GM21786 (cell line): ENCODE results near the gene GOLM1.
"Not testable (repeated sequence)": the region's sequence is repeated elsewhere in the genome, so short reads cannot be mapped to it uniquely, and the experiment has no call there.

Source experiments
- ATAC-seq: cut with Tn5 transposase; IDR thresholded peaks from one replicate; pipeline ENCODE4 v1.9.1; 2021; ENCODE audit not compliant: unreplicated experiment

Gene GOLM1, protein sequence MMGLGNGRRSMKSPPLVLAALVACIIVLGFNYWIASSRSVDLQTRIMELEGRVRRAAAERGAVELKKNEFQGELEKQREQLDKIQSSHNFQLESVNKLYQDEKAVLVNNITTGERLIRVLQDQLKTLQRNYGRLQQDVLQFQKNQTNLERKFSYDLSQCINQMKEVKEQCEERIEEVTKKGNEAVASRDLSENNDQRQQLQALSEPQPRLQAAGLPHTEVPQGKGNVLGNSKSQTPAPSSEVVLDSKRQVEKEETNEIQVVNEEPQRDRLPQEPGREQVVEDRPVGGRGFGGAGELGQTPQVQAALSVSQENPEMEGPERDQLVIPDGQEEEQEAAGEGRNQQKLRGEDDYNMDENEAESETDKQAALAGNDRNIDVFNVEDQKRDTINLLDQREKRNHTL

DNA sequence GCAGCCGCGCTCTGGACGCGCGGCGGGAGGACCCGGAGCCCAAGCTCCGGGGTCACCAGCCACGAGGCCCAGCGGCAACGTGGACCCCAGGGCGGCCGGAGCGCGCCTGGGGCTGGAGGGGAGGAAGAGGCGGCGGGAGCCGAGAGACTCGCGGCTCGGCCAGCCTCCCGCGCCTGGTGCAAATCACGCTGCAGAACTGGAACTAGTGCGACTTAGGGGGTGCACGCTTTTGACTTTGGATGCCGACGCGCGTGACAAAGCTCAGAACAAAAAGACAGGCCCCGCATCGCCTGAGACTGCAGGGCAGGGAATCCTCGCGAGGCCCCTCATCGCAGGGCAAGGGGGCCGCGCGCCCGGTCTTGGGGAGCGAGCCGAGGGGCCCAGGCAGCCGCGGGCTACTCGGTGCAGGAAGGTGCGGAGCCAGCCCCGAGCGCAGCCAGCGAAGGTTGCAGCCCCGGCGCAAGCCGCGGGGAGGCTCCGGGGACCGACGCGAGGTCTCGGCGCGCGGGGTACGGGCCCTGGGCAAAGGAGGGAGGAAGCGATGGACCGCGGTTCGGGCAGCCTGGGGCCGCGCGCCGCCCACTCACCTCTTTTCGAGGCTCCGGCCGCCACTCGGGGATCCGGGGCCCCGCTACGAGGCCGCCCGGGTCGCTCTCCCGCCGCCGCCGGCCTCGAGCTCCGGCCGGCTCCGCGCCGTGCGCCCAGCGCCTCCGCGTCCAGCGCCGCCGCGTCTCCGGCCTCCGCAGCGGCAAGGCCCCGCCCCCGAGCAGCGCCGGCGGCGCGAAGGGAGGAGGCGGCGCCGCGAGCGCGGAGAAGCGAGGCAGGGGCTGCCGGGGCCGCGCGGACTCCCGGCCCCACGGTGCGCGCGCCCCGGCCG lies at the start of gene GOLM1:
GOLM1 (minus strand) TSS at position 735 of the 877 bp plus-strand sequence. CDS start 20,238 bp downstream, outside the sequence.
- peak; percentile 65 for ATAC-seq

GRCh38 chr9:86146671-86147070 lies 47.3 kb upstream of the GOLM1 start:
- ATAC-seq: not testable (repeated sequence)

GRCh38 chr9:86145960-86146359 lies 46.6 kb upstream of the GOLM1 start:
- ATAC-seq: not testable (repeated sequence)

DNA sequence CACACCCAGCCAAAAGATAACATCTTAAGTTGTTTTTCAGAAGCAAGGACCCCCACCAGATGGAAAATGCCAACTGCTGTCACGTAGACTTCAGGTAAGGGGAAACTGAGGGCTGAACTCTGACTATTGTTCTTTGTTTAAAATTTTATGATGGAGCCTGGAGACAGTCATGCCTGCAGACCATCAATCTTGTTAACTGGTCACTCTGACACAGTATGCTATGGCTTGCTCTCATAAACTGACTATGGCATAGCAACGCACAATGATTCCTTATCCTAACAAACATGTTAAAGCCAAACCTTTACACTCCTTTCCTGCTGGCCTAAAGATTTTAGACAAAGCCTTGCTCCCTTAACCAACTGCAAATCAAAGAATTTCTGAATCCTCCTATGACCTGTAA lies 43.6 kb upstream of the GOLM1 start:
- ATAC-seq: no peak

DNA sequence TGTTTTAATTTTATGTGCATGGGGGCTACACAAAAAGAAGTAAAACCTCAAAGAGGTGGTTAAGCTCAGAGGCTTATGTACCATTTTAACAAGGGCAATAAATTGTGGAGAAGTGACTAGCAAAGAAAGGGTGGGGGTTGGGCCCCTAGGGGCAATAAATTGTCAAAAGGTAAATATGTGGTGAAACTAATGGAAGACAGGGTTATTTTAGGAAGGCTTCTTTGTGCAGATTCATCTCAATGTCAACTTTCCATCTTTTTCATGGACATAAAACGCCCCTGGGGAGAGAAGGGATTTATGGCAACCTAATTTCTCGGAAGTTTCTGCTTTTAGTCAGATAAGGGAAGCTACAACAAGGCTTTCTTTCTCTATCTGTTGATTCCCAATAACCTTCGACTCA lies 42.5 kb upstream of the GOLM1 start:
- no peak for ATAC-seq

- ATAC-seq: no peak
Observed at GRCh38 chr9:86135371-86135770, 36.0 kb upstream of the GOLM1 start.

GRCh38 chr9:86134361-86134760 lies 35.0 kb upstream of the GOLM1 start:
- ATAC-seq: no peak

DNA sequence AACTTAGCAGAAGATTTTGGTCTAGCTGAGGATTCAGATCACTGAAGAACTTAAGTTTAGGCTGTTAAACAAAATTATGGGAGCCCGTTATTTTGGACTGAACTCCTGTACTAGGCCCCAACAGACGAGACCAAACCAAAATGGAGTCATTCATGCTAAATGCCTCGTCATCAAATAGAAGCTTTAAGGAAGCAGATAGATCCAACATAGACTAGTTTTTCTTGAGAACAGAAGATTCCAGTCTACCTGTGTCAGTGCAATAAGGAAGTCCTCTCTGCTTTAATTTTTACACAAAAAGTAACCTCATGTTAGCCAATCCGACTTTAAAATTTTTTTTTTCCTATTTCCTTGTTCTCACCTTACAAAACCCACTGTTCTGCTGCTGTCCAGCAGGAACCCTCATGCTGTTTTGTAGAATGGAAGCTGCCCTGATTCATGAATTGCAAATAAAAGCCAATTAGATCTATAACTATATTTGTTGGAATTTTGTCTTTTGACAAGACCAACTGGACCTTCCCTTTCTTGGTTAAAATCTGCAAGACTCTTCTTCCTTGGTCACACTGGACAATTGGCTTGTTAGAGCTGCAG lies 29.0 kb upstream of the GOLM1 start:
- ATAC-seq: no peak

- ATAC-seq: no peak
Observed at GRCh38 chr9:86126998-86127972, 27.9 kb upstream of the GOLM1 start.

DNA sequence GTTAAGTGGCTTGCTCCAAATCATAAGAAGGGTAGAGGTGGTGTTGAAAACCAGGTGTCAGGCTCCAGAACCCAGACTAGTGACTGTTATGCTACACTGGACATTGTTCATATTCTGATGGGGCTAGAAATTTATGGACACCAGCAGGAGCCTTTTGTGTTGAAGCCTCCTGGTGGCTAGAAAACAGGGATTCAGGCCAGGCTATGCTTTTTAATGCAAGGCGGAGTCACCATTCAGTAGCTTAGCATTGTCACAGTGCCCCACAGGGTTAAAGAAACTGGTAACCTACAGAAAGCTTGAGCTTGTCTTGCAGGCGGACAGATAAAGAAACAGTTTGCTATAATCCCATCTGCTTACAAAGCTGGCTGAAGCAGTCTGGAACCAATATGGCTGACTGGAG lies 23.0 kb upstream of the GOLM1 start:
- ATAC-seq: no peak

GRCh38 chr9:86119457-86119856 lies 20.1 kb upstream of the GOLM1 start:
- ATAC-seq: no peak

DNA sequence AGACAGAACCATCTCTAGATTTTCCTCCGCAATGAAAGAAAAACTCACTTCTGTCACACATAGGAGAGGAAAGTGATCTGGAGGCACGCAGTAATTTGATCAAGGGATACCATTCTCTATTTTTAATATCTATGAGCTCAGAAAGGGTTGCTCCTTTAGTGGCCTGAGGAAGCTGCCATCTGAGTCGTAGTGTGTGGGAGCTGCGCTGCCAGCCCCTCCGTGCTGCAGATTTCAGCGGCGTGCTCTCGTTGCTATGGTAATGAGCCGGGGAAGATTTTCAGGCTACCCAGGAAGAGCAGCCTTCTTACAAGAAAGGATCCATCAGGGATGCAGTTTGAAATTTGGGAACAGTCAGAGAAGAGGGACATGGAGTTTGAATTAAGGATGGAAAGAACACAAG lies 17.1 kb upstream of the GOLM1 start:
- no peak for ATAC-seq

DNA sequence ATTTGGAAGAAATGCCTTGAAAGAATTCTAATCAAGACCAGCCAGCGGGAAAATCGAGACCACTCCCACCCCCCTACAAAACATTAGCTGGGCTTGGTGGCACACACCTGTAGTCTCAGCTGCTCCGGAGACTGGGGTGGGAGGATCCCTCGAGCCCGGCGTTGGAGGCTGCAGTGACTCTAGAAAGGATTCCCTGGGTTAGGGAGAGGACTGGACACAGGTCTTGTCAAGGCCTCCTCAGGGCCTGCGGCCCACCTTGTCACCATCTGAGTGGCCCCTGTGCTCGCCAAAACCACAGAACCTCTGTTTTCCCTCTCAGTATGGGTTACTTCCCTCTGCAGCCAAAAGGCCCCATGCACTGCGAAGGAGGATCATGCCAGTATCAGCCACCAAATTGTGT lies 16.5 kb upstream of the GOLM1 start:
- no peak for ATAC-seq

DNA sequence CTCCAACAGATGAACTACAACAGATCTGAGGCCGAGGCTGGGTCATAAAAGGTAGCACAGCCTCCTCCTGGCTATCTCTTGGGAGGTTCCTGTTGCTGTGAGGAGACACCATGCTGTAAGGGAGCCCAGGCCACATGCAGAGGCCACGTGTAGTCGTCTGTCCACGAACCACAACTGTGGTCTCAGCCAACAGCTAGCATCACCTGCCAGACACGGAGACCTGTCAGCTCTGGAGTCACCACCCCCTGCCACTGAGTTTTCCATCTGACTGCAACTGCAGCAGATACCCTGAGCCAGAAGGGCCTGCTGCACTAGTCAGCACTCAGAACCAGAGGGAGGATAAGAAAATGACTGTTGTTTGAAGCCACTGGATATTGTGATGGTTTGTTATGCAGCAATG lies 12.7 kb upstream of the GOLM1 start:
- no peak for ATAC-seq

DNA sequence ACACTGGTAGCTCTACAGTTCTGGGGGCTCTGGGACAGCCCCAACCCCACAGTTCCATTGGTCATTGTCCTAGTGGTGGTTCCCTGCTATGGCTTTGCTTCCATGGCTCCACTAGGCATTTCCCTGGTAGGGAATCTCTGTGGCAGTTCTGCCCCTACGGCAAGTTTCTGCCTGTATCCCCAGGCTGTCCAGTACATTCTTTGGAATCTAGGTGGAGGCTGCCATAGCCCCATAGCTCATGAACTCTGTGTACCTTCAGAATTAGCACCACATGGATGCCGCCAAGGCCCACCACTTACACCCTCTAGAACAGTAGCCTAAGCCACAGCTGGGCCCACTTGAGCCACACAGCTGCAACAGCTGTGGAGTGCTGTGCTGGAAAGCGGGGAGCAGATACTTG lies 3.3 kb upstream of the GOLM1 start:
- no peak for ATAC-seq

GRCh38 chr9:86099701-86100364 lies 475 bp upstream of the GOLM1 start:
- ATAC-seq: peak; percentile 30

DNA sequence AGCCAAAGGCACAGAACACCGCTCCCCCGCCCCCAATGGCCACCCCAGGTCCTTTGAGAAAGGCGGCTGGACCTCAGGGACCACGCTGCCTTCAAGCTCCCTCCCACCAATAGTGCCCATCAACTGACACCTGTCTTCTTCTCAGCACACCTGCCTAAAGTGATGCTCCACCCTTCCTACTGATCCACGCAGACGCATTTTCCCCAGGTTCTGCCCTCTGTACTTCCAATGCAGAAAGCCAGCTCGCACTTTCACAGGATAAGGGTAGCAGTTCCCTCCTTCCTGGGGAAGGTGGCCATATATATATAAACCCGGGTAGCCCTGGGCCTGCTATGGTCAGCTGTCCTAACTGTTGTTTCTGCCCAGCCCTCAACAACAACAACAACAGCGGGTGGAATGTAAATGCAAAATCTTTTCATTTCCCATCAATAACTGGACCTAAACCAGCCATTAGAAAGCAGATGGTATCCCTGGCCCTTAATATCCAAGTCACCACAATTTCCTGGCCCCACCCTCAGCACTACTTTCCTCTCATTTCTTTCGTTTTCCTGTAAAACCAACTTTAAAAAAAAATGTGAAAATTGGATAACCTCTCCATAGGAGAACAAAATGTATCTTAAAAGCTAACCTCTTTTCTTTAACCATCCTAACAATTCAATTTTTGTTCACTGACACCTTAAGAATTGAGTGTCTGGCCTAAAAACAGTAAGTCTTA lies 1.7 kb downstream of the GOLM1 start:
- no peak for ATAC-seq

GRCh38 chr9:86096386-86096785 lies 3.0 kb downstream of the GOLM1 start:
- no peak for ATAC-seq

GRCh38 chr9:86093788-86094555 lies 5.4 kb downstream of the GOLM1 start:
- peak; percentile 72 for ATAC-seq
